DMS153 treated with DMSO at 0.1 percent for 48 hours (cell line): Measurements from ENCODE around the gene SGMS1.
"Not testable (repeated sequence)": the region's sequence is repeated elsewhere in the genome, so short reads cannot be mapped to it uniquely, and the experiment has no call there.

Experiments used
- DNase-seq: peaks from one replicate; lab custom pipeline; 2025; ENCODE audit not compliant: unreplicated experiment; lab: John Stamatoyannopoulos, UW

The SGMS1 gene

DNA sequence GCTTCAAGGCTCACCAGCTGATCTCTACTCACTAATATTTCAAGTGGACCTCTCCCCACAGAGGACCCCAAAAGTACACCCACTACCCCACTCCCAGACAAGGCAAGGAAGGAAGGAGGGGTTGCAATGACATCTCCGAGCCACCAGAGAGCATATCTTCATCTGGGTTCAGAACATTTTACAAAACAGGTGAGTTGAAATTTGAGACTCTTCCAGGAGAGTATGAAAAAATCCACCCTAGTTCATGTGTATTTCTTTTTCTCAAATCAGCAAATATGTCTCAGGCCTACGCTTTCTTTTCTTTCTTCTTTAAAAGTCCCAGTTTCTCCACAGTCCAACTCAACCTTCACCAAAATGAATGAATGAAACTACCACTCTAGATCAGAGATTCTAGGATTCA lies 61.9 kb downstream of the SGMS1 start:
- DNase-seq: no peak

DNA sequence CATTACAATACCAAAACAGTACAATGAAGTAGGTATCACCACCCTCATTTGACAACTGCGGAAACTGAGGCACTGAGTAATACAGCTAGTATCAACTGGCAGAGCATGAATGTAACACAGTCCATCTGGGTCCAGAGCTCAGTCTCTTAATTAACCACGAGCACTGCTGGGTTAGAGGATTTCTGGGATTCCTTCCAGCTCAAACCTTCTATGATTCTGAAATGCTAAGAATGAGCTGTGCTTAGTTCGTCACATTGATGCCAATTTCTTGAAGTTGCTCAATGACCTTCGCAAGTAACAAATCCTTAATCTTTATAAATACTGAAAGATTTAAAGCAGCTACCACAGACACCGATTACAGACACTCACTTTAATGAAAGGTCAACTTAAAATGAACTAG lies 62.5 kb downstream of the SGMS1 start:
- DNase-seq: no peak

DNA sequence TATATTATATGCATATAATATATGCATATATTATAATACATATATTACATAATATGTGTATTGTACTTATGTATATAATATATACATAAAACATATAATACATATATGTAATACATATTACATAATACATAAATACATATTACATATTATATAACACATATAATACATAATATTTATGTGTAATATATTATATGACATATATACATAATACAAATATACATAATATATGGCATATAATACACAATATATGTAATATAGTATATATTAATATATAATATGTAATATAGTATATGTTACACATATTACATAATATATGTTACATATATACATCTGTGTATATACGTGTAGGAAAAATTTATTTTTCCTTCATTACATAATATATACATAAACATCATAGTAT lies 63.4 kb downstream of the SGMS1 start:
- DNase-seq: no peak

DNA sequence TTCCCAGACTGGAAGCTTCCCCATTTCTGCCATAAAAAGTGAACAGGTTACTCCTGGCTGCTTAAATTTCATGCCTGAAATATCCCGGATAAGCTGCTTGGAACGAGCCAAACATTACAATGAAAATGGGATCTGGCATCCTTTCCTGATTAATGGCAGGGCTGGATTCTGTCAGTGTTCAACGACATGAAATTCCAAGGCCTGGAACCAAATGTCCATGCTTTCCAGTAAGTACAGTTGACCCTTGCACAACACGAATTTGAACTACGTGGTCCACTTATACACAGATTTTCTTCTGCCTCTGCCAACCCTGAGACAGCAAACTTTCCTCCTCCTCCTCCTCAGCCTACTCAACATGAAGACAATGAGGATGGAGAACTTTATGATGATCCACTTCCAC lies 65.4 kb downstream of the SGMS1 start:
- no peak for DNase-seq

DNA sequence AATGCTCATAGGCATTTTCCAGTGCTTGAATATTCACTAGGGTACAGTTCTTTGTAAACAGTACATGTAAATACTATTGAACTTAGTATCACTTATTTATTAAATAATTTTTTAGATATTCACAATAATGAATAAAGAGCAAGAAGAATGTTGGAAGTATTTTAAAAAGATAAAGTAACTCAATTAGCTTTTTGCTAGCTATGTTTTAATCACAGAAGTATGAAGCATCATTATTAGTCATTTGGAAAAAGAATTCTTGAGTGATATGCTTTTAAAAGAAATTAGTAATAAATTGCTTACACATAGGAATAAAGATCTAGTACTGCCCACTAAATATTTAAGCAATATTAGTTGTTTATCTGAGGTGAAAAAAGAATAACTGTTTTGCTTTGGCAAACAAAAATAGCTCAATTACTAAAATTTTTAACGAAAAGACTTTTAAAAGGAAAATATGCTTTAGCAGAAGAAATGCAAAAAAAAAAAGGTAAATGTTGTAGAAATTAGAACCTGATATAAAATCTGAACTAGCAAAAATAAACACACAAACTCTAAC lies 66.5 kb downstream of the SGMS1 start:
- DNase-seq: no peak

DNA sequence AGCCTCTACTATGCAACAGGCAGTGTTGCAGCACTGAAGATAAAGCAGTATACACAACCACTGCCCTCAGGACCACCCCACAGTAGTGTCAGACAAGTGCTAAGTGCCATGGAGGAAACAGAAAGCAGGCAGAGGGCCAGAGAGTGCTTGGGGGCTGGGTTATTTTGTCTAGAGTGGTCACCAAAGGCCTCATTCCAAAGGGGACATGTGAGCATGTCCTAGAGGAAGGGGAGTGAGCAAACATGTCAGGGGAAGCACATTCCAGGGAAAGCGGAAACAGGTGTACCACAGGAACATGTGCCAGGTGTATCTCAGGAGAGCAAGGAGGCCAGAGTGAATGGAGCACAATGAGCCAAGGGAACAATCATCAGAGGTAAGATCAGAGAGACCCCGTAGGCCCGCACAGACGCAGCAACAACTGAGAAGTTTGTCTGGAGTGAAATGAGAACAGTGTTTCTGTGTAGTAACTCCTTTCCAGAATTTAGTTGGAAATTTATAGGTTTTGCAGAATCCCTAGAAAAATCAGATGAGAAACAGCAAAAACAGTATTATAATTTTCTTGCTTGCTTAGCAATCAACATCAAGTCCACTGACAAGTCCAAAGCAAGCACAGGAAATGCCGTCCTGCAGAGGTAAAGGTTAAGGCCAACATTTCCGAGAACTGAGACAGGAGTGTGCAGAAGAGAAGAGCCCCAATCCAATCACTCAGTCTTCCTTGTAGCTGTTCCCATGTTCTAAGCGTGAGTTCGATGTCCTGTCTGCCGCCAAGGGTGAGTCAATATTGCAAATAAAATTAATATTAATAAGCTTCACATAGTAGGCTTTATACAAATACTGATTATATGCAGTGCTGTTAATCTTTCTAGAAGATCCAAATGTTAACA lies 67.3 kb downstream of the SGMS1 start:
- DNase-seq: no peak

GRCh38 chr10:50554995-50555568 lies 68.7 kb downstream of the SGMS1 start:
- DNase-seq: no peak

- DNase-seq: no peak
Measured at GRCh38 chr10:50554376-50554994, 69.3 kb downstream of the SGMS1 start.

DNA sequence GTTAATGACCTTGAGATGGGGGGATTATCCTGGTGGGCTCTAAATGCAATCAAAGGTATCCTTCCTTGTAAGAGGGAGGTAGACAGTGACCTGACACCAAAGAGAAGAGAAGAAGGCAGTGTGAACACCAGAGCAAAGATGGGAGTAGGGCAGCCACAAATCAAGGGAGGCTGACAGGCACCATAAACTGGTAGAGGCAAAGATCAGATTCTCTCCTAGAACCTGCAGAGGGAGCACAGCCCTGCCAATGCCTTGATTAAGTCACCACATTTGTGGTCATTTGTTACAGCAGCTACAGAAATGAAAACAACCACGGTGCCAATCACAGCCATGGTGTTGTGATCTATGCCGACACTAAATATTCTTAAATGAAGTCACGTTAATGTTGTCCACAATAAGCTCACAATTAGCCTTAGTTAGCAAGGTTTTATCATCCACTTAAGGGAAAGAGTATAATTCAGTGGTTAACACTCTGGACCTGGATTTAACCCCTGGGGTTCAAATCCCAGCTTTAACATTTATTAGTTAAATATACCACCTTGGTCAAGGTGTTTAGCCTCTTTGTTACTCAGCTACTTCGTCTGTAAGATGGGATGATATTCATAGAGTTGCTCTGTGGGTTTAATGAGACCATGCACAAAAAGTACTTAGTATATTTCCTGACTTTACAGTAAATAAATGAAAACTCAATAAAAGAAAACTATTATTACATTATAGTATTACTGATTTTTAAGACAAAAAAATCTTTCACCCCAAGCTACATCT lies 70.8 kb downstream of the SGMS1 start:
- DNase-seq: no peak

- no peak for DNase-seq
Measured at GRCh38 chr10:50552308-50552707, 71.4 kb downstream of the SGMS1 start.

DNA sequence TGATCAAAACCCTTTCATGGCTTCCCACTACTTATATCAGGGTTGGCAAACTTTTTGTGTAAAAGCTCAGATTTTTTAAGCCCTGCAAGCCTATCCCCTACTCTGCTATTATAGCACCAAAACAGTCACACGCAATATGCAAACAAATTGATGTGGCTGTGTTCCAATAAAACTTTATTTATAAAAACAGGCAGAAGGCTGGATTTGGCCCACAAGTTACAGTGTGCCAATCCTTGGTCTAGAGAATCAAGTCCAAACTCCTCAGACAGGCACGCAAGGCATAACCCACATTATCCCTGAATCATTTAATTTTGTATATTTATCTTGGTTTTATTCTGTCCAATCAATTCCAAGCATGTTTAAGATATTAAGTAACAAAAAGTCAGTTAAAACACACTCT lies 71.9 kb downstream of the SGMS1 start:
- no peak for DNase-seq

GRCh38 chr10:50550291-50550839 lies 73.4 kb downstream of the SGMS1 start:
- no peak for DNase-seq

- not testable (repeated sequence) for DNase-seq
Measured at GRCh38 chr10:50549186-50549585, 74.6 kb downstream of the SGMS1 start.

DNA sequence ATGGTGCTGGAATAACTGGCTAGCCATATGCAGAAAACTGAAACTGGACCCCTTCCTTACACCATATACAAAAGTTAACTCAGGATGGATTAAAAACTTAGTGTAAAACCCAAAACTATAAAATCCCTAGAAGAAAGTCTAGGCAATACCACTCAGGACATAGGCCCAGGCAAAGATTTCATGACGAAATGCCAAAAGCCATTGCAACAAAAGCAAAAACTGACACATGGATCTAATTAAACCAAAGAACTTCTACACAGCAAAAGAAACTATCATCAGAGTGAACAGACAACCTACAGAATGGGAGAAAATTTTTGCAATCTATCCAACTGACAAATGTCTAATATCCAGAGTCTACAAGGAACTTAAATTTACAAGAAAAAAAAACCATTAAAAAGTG lies 75.3 kb downstream of the SGMS1 start:
- DNase-seq: not testable (repeated sequence)

GRCh38 chr10:50546287-50546686 lies 77.5 kb downstream of the SGMS1 start:
- not testable (repeated sequence) for DNase-seq

DNA sequence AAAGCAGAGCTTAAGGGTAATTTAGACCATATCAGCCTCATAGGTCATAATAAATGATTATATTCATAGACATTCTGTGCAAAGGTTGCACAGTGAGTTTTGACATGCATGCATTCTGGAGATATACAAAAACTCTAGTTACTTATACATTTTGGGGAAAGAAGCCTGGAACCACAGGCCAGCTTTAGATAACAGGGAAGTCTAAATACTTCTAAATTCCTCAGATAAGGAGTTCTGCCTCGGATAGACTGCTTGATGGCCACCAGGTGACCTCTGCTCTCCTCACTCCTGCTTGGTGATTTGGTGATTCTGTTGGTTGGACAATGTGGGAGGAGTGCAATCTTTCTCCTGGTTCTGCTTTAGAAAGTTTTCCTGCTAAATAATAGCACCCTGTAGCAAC lies 77.9 kb downstream of the SGMS1 start:
- no peak for DNase-seq

DNA sequence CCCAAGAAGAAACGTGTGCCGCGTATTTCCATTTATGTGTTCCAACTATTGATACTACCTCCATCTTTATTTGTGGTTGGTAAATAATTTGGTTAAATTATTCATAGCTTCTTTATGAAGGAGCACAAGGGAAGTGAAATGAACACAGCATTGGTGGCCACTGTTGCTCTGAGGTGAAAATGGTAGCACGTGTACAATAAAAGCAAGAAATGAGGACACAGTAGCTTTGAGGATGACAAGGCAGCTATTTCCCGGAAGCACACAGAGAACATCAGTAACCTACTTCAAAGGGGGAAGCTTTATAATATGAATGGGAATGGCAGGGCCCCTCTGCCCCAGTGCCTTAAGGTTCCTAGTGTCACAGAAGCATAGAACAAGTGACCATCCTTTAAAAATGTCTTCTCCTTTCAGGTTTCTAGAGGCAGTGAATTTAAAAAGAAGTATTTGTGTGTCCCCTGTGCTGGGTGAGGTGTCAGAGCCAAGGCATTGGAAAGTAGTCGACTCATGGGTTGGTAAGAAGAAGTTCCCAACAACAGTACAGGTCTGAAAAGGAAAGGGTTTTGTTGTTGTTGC lies 78.8 kb downstream of the SGMS1 start:
- DNase-seq: no peak

DNA sequence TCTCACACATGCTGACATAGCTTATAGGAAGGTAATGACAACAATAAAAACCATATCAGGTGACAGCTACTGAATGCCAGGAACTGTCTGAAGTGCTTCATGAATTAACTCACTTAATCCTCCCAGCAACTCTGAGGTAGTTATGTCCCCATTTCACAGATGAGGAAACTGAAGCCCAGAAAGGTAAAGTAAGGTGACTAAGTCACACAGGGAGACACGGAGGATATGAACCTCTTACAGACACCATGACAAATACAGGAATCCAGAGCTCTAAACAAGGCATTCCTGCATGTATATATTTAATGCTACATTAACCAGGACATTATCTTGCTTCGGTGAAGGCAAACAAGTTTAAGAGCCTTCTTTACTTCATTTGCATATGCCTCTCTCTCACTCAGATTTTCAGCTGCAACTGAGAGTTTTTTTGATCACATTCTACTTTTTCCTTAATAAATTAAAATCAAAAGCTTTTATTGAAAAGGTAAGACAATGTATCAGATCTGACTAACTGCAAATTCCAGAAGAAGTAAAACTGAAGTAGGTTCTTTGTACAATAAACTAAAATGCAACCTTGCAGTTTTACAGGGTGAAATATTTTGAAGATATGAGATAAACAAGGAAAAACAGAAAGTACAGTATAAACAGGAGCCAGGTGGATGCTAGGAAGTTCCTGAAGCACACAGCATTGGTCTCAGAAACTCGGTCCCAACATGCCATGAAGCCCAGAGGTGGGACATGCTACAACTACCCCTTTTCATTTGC lies 79.5 kb downstream of the SGMS1 start:
- DNase-seq: no peak

- no peak for DNase-seq
Measured at GRCh38 chr10:50542871-50543270, 80.9 kb downstream of the SGMS1 start.

GRCh38 chr10:50541921-50542320 lies 81.8 kb downstream of the SGMS1 start:
- DNase-seq: no peak
